HepG2 (cell line): ENCODE results near the gene FTL. TPM values are rescaled to one million over a fixed set of nuclear protein-coding genes. Genes with fewer than 3 reads are reported as not detected.
A peak's percentile ranks its signal among the peaks of the same experiment; 100 is the strongest.

Source experiments
- CBX2 ChIP-seq, 2 experiments: fragments of 200-600 bp in 1 of 2; sonication (generic); formaldehyde crosslinking in 1 of 2; IDR thresholded peaks; 2 replicates each; pipeline versions ENCODE4 v1.7.0 to v1.8.1; 2018 to 2022; ENCODE audit warnings: low read depth in 2 of 2, low read length in 1 of 2, mild to moderate bottlenecking in 1 of 2, missing genetic modification reagents in 1 of 2
- CHD4 ChIP-seq: fragments of 200-600 bp; sonication (generic); IDR thresholded peaks from 2 replicates; pipeline ENCODE4 v1.7.0; 2017; ENCODE audit warnings: mild to moderate bottlenecking, low read length, borderline replicate concordance
- EHMT2 ChIP-seq: fragments of 200-600 bp; sonication (generic); IDR thresholded peaks from 2 replicates; pipeline ENCODE4 v1.7.0; 2017; ENCODE audit warnings: antibody characterized with exemption, low read depth, low read length, borderline replicate concordance
- HIC2 ChIP-seq: sonication (generic); formaldehyde crosslinking; IDR thresholded peaks from 2 replicates; pipeline ENCODE4 v1.9.0; 2022; ENCODE audit warnings: low read depth, missing genetic modification reagents
- NFATC3 ChIP-seq: sonication (generic); formaldehyde crosslinking; IDR thresholded peaks from 2 replicates; pipeline ENCODE4 v1.5.1; 2020; ENCODE audit warnings: mild to moderate bottlenecking, missing genetic modification reagents
- NR1H2 ChIP-seq: sonication (generic); formaldehyde crosslinking; IDR thresholded peaks from 2 replicates; pipeline ENCODE4 v1.8.1; 2022; ENCODE audit warnings: low read depth, missing genetic modification reagents, borderline replicate concordance
- RERE ChIP-seq: IDR thresholded peaks from 2 replicates; pipeline ENCODE4 v1.6.1; 2016; ENCODE audit warnings: low read depth, missing genetic modification reagents, missing compliant biosample characterization
- SNAI1 ChIP-seq: sonication (generic); formaldehyde crosslinking; IDR thresholded peaks from 2 replicates; pipeline ENCODE4 v1.5.0; 2020; ENCODE audit warnings: mild to moderate bottlenecking, missing genetic modification reagents, borderline replicate concordance
- SOX13 ChIP-seq, 3 experiments: fragments of 450-650 bp in 1 of 3; sonication (generic) in 1 of 3; formaldehyde crosslinking in 1 of 3; IDR thresholded peaks in 2 of 3; conservative IDR thresholded peaks in 1 of 3; 2 replicates each; pipeline versions ENCODE4 v1.5.0 to v1.6.1; 2016 to 2020; ENCODE audit warnings: antibody characterized with exemption in 1 of 3, mild to moderate bottlenecking in 1 of 3, missing compliant biosample characterization in 1 of 3, missing genetic modification reagents in 1 of 3, moderate library complexity in 1 of 3
- THAP11 ChIP-seq: IDR thresholded peaks from 2 replicates; pipeline ENCODE4 v1.6.1; 2016; ENCODE audit warnings: missing biosample characterization, missing genetic modification reagents
- ZNF598 ChIP-seq: sonication (generic); formaldehyde crosslinking; IDR thresholded peaks from 2 replicates; pipeline ENCODE4 v1.5.1; 2020; ENCODE audit warnings: mild to moderate bottlenecking, missing genetic modification reagents, borderline replicate concordance
- ZNF609 ChIP-seq: sonication (generic); formaldehyde crosslinking; IDR thresholded peaks from 2 replicates; pipeline ENCODE4 v1.4.0; 2020; ENCODE audit warnings: mild to moderate bottlenecking, missing genetic modification reagents, borderline replicate concordance
- ZNF770 ChIP-seq: sonication (generic); formaldehyde crosslinking; IDR thresholded peaks from 2 replicates; pipeline ENCODE4 v1.5.0; 2020; ENCODE audit warnings: mild to moderate bottlenecking, missing genetic modification reagents
- polyA plus RNA-seq, 8 experiments: library from polyadenylated mRNA; depleted of rRNA in 3 of 8; stranded (reverse) in 7 of 8; unstranded in 1 of 8; fragments of >200 nt; fragmentation: Illumina TruSeq in 4 of 8; extraction: Trizol in 4 of 8; gene quantifications; 2 replicates each; pipeline versions ENCODE4 v1.2.1 to v1.2.3, GENCODE V29; 2011 to 2016; ENCODE audit warnings: low read depth in 4 of 8, missing spikeins in 1 of 8, mixed read lengths in 1 of 8; ENCODE audit not compliant: insufficient read depth in 1 of 8
- total RNA-seq, 5 experiments: library from RNA; depleted of rRNA; stranded (reverse); fragments of >200 nt; fragmentation: Illumina TruSeq; extraction: Trizol; gene quantifications; 2 replicates each; pipeline ENCODE4 v1.2.3, GENCODE V29; 2016; ENCODE audit warnings: low read depth in 1 of 5

Gene FTL
- total and polyA plus RNA-seq, 2 of the 13 experiments (the other 11 are each of a cell fraction or from before 2014, with no cell fraction given): 2,721 to 8,800 TPM

GRCh38 chr19:48953990-48954594 lies 11.0 kb upstream of the FTL start (continued):
- TF ChIP-seq ZNF609 (CRISPR knock-in tag) (no peak), SOX13 (IDR thresholded peaks at IDR 0.05) (no peak), SOX13 (CRISPR knock-in tag; conservative IDR thresholded peaks at IDR 0.05 in 1 of 2, IDR thresholded peaks at IDR 0.05 in 1 of 2) (no peak), ZNF770 (CRISPR knock-in tag) (peak; percentile 99), THAP11 (CRISPR knock-in tag) (no peak), SNAI1 (CRISPR knock-in tag) (peak; percentile 7; the same call in 1 of the 2 replicates), RERE (CRISPR knock-in tag) (no peak), HIC2 (CRISPR knock-in tag) (no peak), CBX2 (IDR thresholded peaks at IDR 0.05; ENCODE audit: low read depth, low read length) (no peak), CBX2 (CRISPR knock-in tag; IDR thresholded peaks at IDR 0.05; ENCODE audit: low read depth) (no peak), CHD4 (peak; percentile 60; the same call in 1 of the 2 replicates), NR1H2 (no peak), NFATC3 (CRISPR knock-in tag) (no peak), ZNF598 (CRISPR knock-in tag) (no peak), EHMT2 (no peak)
